Measurements from ENCODE around the gene NFATC1. TPM values are rescaled to one million over a fixed set of nuclear protein-coding genes. Genes with fewer than 3 reads are reported as not detected.

Gene NFATC1
- total and polyA plus RNA-seq, 2 experiments from 2014 or later = 7.5 to 9.8 TPM

- H4K20me1 ChIP-seq (ENCODE audit: insufficient read depth) = no peaks in the 10 kb centered on the region
- no peak for TF ChIP-seq EZH2phosphoT487 (IDR thresholded peaks at IDR 0.05; ENCODE audit: insufficient read depth, low read depth)
- TF ChIP-seq EZH2 (IDR thresholded peaks at IDR 0.05; ENCODE audit: insufficient read depth, poor library complexity, severe bottlenecking) = no peak
- DNase-seq = no peak
- H3K4me1 ChIP-seq (ENCODE audit: insufficient read depth) = peaks cover 6% of the 10 kb centered on the region; the same call in 1 of the 2 replicates
- in situ Hi-C loops (cut with MboI) = no loop called here
- H3K27me3 ChIP-seq (replicated peaks; ENCODE audit: insufficient read depth) = no peaks in the 10 kb centered on the region
- no peaks in the 10 kb centered on the region for H3K36me3 ChIP-seq (ENCODE audit: low read depth)
- no peaks in the 10 kb centered on the region for H3K79me2 ChIP-seq (ENCODE audit: insufficient read depth)
- H3K27ac ChIP-seq = no peak overlapping the region
- no peak overlapping the region for H3K4me2 ChIP-seq (ENCODE audit: unreplicated experiment)
- H3K9me2 ChIP-seq (ENCODE audit: insufficient read depth) = no peaks in the 10 kb centered on the region
- H3F3A ChIP-seq (ENCODE audit: insufficient read depth) = no peaks in the 10 kb centered on the region
- H2AFZ ChIP-seq = no peak overlapping the region
- 92 to 95% methylated on average over 15 to 18 of the region's 18 CpGs for WGBS, 2 experiments (ENCODE audit: low coverage in 1 of 2, low lambda C conversion rate in 2 of 2, missing lambda C conversion rate in 2 of 2)
- no peaks in the 10 kb centered on the region for H3K9me3 ChIP-seq (ENCODE audit: low read depth)
- H3K9ac ChIP-seq = no peak overlapping the region
- no peak overlapping the region for H3K4me3 ChIP-seq
Measured at GRCh38 chr18:79457652-79458051, 61.9 kb downstream of the NFATC1 start.

DNA sequence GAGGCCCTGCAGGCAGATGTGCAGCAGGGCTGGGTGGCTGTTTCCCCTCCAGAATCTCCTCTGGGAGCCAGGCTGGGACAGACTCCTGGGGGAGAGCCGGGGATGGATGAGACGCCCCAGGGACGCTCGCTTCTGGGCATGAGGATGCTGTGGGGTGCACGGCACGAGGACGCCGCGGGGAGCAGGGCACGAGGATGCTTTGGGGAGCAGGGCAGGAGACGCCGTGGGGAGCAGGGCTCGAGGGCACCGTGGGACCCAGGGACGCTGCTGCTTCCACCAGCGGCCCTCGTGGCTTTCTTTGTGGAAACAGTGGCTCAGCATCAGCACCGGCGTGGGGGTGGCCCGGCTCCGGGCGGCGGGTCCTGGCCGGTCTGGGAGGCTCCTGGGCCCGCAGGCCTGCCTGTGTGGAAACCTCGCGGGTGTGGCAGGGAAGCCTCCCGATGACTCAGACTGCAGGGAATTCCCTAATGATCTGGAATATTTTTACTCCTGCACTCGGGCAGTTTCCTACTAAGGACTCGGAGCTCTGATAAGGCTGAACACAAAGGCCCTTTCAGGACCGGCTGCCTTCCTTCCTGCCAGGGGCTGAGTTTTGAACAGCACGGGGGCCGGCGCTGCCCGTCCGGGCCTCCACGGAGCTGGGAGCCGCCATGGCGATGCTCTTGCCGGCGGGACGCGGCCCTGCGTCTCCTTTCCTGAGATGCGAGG, 62.6 kb downstream of the NFATC1 start:
- Histone ChIP-seq H3K4me2 (ENCODE audit: unreplicated experiment) (peak overlapping the region; percentile 39), H3K4me1 (ENCODE audit: insufficient read depth) (peaks cover 6% of the 10 kb centered on the region; the same call in 1 of the 2 replicates), H3K4me3 (0 out of 2 replicates have a peak overlapping the region, but pooled peaks have one; percentile 7), H3K27ac (no peak overlapping the region), H2AFZ (no peak overlapping the region), H3K9me2 (ENCODE audit: insufficient read depth) (no peaks in the 10 kb centered on the region), H3K79me2 (ENCODE audit: insufficient read depth) (no peaks in the 10 kb centered on the region), H4K20me1 (ENCODE audit: insufficient read depth) (no peaks in the 10 kb centered on the region), H3F3A (ENCODE audit: insufficient read depth) (no peaks in the 10 kb centered on the region), H3K9me3 (ENCODE audit: low read depth) (no peaks in the 10 kb centered on the region), H3K36me3 (ENCODE audit: low read depth) (no peaks in the 10 kb centered on the region), H3K9ac (peak overlapping the region; percentile 53; the same call in 1 of the 2 replicates), H3K27me3 (replicated peaks; ENCODE audit: insufficient read depth) (no peaks in the 10 kb centered on the region)
- in situ Hi-C loops (cut with MboI) = no loop called here
- 35 to 38% methylated on average over 44 to 45 of the region's 45 CpGs for WGBS, 2 experiments (ENCODE audit: low coverage in 1 of 2, low lambda C conversion rate in 2 of 2, missing lambda C conversion rate in 2 of 2)
- TF ChIP-seq EZH2 (IDR thresholded peaks at IDR 0.05; ENCODE audit: insufficient read depth, poor library complexity, severe bottlenecking) = no peak
- DNase-seq = peak; percentile 92

DNA sequence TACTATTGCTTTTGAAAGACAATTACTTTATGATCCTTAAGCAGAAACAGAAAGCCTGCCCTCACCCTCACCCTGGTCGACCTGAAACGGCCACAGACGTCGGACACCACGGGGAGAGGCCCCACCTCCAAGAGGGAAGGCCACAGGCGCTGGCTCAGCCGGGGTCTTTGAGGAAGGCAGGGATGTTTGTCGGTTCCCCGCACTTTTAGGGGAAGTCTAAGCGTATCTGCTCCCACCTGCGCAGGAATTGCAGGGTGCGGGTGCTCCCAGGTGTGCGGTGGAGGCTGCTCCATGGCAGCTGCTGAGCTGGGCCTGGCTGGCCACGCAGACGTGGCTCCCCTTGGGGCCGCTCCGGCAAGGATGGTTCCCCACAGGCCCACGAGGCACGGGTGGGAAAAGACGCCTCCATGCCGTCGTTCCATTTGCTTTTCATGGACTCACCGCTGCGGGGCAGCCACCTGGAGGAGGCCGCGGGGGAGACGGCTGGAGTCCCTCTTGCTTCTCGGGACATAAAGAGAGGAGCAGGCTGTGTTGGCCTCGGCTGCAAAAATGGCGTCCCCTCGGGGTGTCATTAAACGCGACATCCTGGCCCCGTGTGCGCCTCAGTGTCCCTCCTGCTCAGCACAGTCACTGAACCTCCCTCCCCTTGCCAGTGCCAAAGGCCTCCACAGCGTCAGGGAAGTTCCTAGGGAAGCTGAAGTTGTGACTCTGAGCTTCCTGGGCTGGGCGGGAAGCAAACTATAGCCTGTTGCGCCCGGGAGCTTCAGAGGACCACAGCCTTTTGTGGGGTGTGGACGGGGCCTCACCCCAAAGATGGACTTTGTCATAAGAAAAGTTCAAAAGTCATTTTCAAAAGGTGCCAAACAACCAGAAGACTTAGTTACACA, 63.4 kb downstream of the NFATC1 start:
- peak overlapping the region; percentile 39 for H3K4me2 ChIP-seq (ENCODE audit: unreplicated experiment)
- 95 to 96% methylated on average over 38 to 40 of the region's 40 CpGs for WGBS, 2 experiments (ENCODE audit: low coverage in 1 of 2, low lambda C conversion rate in 2 of 2, missing lambda C conversion rate in 2 of 2)
- H2AFZ ChIP-seq = no peak overlapping the region

GRCh38 chr18:79459946-79460480, 64.3 kb downstream of the NFATC1 start:
- no peak overlapping the region for H3K27ac ChIP-seq
- in situ Hi-C loops (cut with MboI) = no loop called here

More for the DNA sequence above, 63.4 kb downstream of the NFATC1 start:
- Histone ChIP-seq H3K27ac (no peak overlapping the region), H3K27me3 (replicated peaks; ENCODE audit: insufficient read depth) (no peaks in the 10 kb centered on the region), H3F3A (ENCODE audit: insufficient read depth) (no peaks in the 10 kb centered on the region), H3K79me2 (ENCODE audit: insufficient read depth) (no peaks in the 10 kb centered on the region), H3K9me2 (ENCODE audit: insufficient read depth) (no peaks in the 10 kb centered on the region), H4K20me1 (ENCODE audit: insufficient read depth) (no peaks in the 10 kb centered on the region), H3K36me3 (ENCODE audit: low read depth) (no peaks in the 10 kb centered on the region), H3K9me3 (ENCODE audit: low read depth) (no peaks in the 10 kb centered on the region), H3K4me1 (ENCODE audit: insufficient read depth) (peaks cover 6% of the 10 kb centered on the region; the same call in 1 of the 2 replicates), H3K4me3 (no peak overlapping the region), H3K9ac (peak overlapping the region; percentile 53; the same call in 1 of the 2 replicates)
- DNase-seq = no peak
- TF ChIP-seq EZH2 (IDR thresholded peaks at IDR 0.05; ENCODE audit: insufficient read depth, poor library complexity, severe bottlenecking) (no peak), EZH2phosphoT487 (IDR thresholded peaks at IDR 0.05; ENCODE audit: insufficient read depth, low read depth) (no peak)
- in situ Hi-C loops (cut with MboI) = no loop called here

More at GRCh38 chr18:79459946-79460480, 64.3 kb downstream of the NFATC1 start:
- Histone ChIP-seq H3K9me2 (ENCODE audit: insufficient read depth) (no peaks in the 10 kb centered on the region), H3K4me3 (no peak overlapping the region), H3K4me2 (ENCODE audit: unreplicated experiment) (no peak overlapping the region), H3F3A (ENCODE audit: insufficient read depth) (no peaks in the 10 kb centered on the region), H3K9me3 (ENCODE audit: low read depth) (no peaks in the 10 kb centered on the region), H4K20me1 (ENCODE audit: insufficient read depth) (no peaks in the 10 kb centered on the region), H3K4me1 (ENCODE audit: insufficient read depth) (peaks cover 6% of the 10 kb centered on the region; the same call in 1 of the 2 replicates), H3K36me3 (ENCODE audit: low read depth) (no peaks in the 10 kb centered on the region), H3K9ac (no peak overlapping the region), H3K27me3 (replicated peaks; ENCODE audit: insufficient read depth) (no peaks in the 10 kb centered on the region), H3K79me2 (ENCODE audit: insufficient read depth) (no peaks in the 10 kb centered on the region), H2AFZ (no peak overlapping the region)
- DNase-seq = no peak
- no peak for TF ChIP-seq EZH2phosphoT487 (IDR thresholded peaks at IDR 0.05; ENCODE audit: insufficient read depth, low read depth)
- TF ChIP-seq EZH2 (IDR thresholded peaks at IDR 0.05; ENCODE audit: insufficient read depth, poor library complexity, severe bottlenecking) = no peak
- WGBS, 2 experiments (ENCODE audit: low coverage in 1 of 2, low lambda C conversion rate in 2 of 2, missing lambda C conversion rate in 2 of 2) = 86 to 87% methylated on average over 9 of the region's 9 CpGs
